ENCODE data around the gene PDZRN4.

DNA sequence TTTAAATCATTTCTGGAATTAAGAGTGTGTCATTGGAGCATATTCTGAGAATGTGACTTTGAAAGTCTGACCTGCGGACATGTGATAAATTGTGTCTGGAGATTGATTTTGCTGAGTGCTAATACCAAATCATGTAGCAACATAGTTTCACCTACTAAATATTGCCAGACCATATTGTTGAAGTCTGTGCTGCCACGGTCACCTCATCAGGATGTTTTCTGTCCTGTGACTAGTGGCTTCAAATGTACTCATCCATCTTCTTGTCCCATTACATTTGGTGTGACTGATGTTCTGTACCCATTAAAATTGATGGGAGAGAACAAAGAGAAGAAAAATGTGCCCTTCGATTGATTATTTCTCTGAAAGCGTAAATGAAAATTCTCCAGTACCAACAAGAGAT, 265.3 kb downstream of the PDZRN4 start:
- TF ChIP-seq, protein P1, sequence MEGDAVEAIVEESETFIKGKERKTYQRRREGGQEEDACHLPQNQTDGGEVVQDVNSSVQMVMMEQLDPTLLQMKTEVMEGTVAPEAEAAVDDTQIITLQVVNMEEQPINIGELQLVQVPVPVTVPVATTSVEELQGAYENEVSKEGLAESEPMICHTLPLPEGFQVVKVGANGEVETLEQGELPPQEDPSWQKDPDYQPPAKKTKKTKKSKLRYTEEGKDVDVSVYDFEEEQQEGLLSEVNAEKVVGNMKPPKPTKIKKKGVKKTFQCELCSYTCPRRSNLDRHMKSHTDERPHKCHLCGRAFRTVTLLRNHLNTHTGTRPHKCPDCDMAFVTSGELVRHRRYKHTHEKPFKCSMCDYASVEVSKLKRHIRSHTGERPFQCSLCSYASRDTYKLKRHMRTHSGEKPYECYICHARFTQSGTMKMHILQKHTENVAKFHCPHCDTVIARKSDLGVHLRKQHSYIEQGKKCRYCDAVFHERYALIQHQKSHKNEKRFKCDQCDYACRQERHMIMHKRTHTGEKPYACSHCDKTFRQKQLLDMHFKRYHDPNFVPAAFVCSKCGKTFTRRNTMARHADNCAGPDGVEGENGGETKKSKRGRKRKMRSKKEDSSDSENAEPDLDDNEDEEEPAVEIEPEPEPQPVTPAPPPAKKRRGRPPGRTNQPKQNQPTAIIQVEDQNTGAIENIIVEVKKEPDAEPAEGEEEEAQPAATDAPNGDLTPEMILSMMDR (IDR thresholded peaks at IDR 0.05; ENCODE audit: extremely low read depth in 1 of 2, insufficient read depth in 1 of 2, low read depth in 1 of 2, low read length in 2 of 2), result no peak
- TF ChIP-seq POLR2A (IDR thresholded peaks at IDR 0.05; ENCODE audit: low read depth, low read length), result no peak
- no peak for TF ChIP-seq EZH2 (IDR thresholded peaks at IDR 0.05; ENCODE audit: borderline replicate concordance, low read depth, low read length, severe bottlenecking)
